ENCODE measurements around the gene PLCD4.

PLCD4 gene

GRCh38 chr2:218671097-218671653 is 63.5 kb downstream of the PLCD4 start:
- DNase-seq = no peak

GRCh38 chr2:218671654-218672566 is 64.2 kb downstream of the PLCD4 start, which contains the start of the genes RNF25 and STK36:
TSS of gene RNF25 (minus strand) at chr2:218672002. CDS start at chr2:218671970, 32 bp downstream.
TSS of gene STK36 (plus strand) at chr2:218672086. CDS start at chr2:218672830, 744 bp downstream.
- DNase-seq = peak; percentile 90

DNA sequence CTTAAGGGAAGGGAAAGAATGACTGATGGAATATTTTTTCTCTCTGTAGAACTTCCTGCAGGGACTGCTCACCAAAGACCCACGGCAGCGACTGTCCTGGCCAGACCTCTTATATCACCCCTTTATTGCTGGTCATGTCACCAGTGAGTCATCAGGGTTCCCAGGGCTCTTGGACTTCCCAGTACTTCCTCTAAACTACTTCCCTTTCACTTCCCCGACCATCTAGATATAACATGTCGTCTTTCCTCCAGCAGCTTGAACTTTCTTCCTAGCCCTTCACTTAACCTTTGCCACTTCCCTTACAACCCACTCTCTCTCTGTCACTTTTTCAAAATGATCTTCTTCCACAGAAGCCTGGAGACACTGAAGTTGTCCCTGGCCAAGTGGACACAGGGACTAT is 71.4 kb downstream of the PLCD4 start:
- no peak for DNase-seq

GRCh38 chr2:218680061-218680460 is 72.4 kb downstream of the PLCD4 start:
- DNase-seq = no peak
